HG02678 (cell line): ENCODE data around the gene ZFYVE1.
"Not testable (repeated sequence)": the region's sequence is repeated elsewhere in the genome, so short reads cannot be mapped to it uniquely, and the experiment has no call there.

Source experiments
- ATAC-seq: cut with Tn5 transposase; IDR thresholded peaks from one replicate; pipeline ENCODE4 v1.9.1; 2021; ENCODE audit warnings: mild to moderate bottlenecking, moderate library complexity; ENCODE audit not compliant: unreplicated experiment

Gene ZFYVE1

GRCh38 chr14:73007835-73008234, 19.1 kb downstream of the ZFYVE1 start:
- no peak for ATAC-seq

DNA sequence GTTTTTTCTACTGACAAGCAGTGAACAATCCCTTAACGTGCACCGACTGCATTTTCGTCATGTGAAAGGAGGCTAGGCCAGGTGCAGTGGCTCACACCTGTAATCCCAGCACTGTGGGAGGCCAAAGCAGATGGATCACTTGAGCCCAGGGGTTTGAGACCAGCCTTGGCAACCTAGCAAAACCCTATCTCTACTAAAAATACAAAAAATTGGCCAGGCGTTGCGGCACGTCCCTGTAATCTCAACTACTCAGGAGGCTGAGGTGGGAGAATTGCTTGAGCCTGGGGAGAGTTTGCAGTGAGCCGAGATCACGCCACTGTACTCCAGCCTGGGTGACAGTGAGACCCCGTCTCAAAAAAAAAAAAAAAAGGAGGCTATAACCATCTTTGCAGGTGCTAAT, 22.3 kb downstream of the ZFYVE1 start:
- not testable (repeated sequence) for ATAC-seq

DNA sequence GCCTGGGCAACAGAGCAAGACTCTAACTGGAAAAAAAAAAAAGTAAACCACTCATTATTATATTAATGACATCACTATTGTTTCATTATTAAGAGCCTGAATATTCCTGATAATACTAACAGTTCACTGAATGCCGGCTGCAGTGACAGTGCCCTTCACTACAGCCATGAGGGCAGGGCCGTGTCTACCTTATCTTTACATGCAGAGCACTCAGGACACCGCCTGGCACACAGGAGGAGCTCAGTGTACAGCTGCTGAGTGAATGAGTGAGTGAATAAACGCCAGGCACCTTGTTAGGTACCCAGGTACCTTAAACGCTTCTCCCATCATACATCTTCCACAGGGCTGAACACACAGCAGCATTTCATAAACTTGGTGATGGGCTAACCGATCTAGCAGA, 23.2 kb downstream of the ZFYVE1 start:
- no peak for ATAC-seq

DNA sequence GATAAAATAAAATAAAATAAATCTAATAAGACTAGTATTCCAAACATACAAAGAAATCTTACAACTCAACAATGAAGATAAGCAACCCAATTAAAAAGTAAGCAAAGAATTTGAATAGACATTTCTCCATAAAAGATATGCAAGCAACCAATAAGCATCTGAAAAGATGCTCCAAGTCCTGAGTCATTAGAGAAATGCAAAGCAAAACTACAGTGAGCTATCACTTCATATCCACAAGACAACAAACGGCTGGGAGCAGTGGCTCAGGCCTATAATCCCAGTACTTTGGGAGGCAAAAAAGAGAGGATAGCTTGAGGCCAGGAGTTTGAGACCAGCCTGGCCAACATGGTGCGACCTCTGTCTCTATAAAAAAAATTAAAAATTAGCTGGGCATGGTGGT, 26.8 kb downstream of the ZFYVE1 start:
- ATAC-seq, result no peak

DNA sequence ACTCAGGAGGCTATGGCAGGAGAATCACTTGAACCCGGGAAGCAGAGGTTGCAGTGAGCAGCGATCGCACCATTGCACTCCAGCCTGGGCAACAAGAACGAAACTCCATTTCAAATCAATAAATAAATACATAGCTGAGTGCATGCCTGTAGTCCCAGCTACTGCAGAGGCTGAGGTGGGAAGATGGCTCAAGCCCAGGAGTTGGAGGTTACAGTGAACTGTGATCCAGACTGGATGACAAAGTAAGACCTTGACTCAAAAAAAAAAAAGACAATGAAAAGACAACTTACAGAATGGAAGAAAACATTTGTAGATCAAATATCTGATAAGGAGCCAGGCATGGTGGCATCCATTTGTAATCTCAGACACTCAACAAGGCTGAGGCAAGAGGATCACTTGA, 27.6 kb downstream of the ZFYVE1 start:
- no peak for ATAC-seq

GRCh38 chr14:72998252-72998903, 28.5 kb downstream of the ZFYVE1 start:
- ATAC-seq, result no peak

GRCh38 chr14:72996916-72997315, 30.0 kb downstream of the ZFYVE1 start:
- no peak for ATAC-seq

DNA sequence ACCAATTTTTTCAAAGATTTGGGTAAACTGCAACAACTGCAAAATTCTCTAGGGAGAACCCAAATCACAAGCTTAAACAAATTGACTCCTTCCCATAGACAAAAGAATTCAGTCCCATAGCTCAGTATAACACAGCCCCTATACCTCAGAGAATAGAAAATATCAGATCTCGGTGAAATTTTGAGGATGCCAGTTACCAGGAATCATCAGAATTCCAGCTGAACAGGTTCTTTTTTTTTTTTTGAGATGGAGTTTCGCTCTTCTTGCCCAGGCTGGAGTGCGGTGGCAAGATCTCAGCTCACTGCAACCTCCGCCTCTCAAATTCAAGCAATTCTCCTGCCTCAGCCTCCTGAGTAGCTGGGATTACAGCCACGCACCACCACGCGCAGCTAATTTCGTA, 36.7 kb downstream of the ZFYVE1 start:
- ATAC-seq, result no peak

DNA sequence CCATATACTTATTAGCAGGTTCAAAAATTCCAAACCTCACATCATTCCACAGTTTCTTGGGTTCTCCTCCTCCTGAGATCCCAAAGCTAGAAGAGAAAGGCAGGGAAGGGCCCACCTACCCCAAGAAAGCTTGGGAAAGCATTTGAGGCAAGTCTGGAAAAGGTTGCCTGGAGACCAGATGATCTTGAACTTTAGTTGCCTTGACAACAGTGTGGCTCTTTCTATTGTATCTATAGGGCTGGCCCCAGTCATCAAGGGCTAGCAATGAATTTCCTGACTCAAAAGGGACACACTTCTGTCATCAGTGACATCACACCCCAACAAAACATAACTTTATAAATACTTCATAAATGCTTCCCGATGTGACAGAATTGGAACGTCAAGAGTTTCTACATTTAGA, 40.0 kb downstream of the ZFYVE1 start:
- ATAC-seq, result no peak

DNA sequence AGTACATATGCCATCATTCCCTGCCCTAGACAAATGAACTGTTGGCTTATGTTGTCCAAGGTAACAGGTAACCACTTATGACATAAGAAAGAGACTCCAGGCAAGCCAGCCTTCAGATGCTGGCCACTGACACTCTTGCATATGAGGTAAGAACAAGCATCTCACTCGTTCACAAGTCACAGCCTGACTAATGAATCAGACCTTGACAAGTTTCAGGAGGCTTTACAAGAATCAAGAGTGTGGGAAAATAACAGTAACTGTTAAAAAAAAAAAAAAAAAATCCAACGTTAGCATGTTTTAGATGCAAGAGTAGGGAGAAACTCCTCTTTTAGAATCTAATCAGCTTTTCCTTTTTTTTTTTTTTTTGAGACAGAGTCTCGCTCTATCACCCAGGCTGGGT, 40.7 kb downstream of the ZFYVE1 start:
- ATAC-seq, result no peak

- no peak for ATAC-seq
Observed at GRCh38 chr14:72982146-72982708, 44.7 kb downstream of the ZFYVE1 start.

GRCh38 chr14:72980863-72981262, 46.0 kb downstream of the ZFYVE1 start:
- ATAC-seq, result no peak

GRCh38 chr14:72978856-72979255, 48.0 kb downstream of the ZFYVE1 start:
- ATAC-seq, result no peak

- no peak for ATAC-seq
Observed at GRCh38 chr14:72975770-72976169, 51.1 kb downstream of the ZFYVE1 start.

DNA sequence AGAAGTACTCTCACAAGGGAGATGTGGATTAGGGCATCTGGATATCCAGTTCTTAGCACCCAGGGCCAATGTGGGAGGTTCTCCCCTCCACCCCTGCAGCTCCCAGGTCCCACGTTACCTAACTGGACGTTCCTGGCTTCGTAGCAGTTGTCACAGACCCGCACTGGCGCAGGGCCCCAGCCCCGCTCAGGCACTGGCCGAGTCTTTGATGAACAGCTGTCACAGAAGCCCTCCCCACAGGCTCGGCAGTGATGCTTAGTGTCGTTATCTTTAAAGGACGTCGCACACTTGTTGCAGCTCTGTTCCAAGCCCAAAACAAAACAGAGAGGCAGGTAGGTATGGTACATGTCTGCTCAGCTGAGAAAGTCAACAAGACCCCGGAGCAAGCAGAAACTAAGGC, 52.2 kb downstream of the ZFYVE1 start:
- ATAC-seq, result no peak

GRCh38 chr14:72970824-72971434, 56.0 kb downstream of the ZFYVE1 start:
- no peak for ATAC-seq

GRCh38 chr14:72970058-72970630, 56.8 kb downstream of the ZFYVE1 start:
- no peak for ATAC-seq

DNA sequence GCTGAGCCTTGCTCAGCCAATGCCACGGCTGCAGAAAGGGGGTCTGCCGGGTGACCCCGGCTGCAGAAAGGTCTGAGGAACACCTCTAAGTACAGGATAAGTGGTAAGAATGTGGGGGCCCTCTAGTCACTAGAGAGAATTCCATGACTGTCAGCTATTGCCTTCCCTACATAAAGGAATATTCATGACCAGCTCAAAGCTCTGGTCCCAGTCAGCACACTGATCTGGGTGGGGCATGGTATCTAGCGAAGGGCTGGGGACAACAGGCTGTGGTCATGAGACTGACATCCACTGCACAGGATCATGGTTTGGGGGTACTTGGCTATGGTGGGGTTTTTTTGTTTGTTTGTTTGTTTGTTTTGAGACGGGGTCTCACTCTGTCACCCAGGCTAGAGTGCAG, 58.6 kb downstream of the ZFYVE1 start:
- ATAC-seq, result no peak

- ATAC-seq, result no peak
Observed at GRCh38 chr14:72966038-72966437, 60.9 kb downstream of the ZFYVE1 start.

DNA sequence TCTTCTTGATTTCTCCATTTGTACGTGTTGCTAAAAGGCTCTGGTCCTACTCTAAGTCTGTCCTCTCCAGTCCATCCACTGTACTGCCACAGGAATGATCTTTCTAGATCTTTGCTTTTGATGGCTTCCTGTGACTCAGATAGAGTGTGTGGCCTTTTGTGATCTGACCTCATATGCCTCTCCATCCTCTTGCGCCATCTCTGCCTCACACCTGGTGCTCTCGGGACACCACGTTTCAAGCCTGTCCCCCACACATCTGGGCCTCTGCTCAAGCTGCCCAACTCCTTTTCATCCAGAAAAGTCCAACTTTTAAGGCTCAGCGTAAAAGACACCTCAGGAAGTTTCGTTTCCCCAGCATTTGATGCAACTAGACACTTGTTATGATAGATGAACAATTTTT, 61.7 kb downstream of the ZFYVE1 start:
- no peak for ATAC-seq

GRCh38 chr14:72962829-72963312, 64.0 kb downstream of the ZFYVE1 start:
- ATAC-seq, result no peak

DNA sequence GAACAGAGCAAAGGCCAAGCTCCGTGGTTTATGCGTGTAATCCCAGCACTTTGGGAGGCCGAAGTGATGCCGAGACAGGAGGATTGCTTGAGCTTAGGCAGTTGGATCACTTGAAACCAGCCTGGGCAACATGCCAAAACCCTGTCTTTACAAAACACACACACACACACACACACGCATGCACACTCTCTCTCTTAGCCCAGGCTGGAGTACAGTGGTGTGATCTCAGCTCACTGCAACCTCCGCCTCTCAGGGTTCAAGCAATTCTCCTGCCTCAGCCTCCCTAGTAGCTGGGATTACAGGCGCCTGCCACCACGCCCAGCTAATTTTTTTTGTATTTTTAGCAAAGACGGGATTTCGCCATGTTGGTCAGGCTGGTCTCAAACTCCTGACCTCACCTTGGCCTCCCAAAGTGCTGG, 64.6 kb downstream of the ZFYVE1 start:
- ATAC-seq, result not testable (repeated sequence)
